WTC11 (cell line): Measurements from ENCODE around the gene PITPNM3.

Experiments
- ATF1 ChIP-seq: sonication (generic); formaldehyde crosslinking; IDR thresholded peaks from 2 replicates; pipeline ENCODE4 v1.8.1; 2023; ENCODE audit warnings: mild to moderate bottlenecking, moderate library complexity, missing genetic modification reagents
- CBFB ChIP-seq: sonication (generic); formaldehyde crosslinking; IDR thresholded peaks from 2 replicates; pipeline ENCODE4 v1.8.1; 2022; ENCODE audit warnings: mild to moderate bottlenecking, low read depth, missing genetic modification reagents
- CREM ChIP-seq: sonication (generic); formaldehyde crosslinking; IDR thresholded peaks from 2 replicates; pipeline ENCODE4 v1.8.1; 2022; ENCODE audit warnings: mild to moderate bottlenecking, missing genetic modification reagents, moderate library complexity
- ELF4 ChIP-seq: sonication (generic); formaldehyde crosslinking; IDR thresholded peaks from 2 replicates; pipeline ENCODE4 v1.8.1; 2022; ENCODE audit warnings: low read depth, mild to moderate bottlenecking, moderate library complexity, missing genetic modification reagents
- HMGXB4 ChIP-seq: sonication (generic); formaldehyde crosslinking; IDR thresholded peaks from 2 replicates; pipeline ENCODE4 v1.8.1; 2023; ENCODE audit warnings: mild to moderate bottlenecking, moderate library complexity, missing genetic modification reagents
- JUN ChIP-seq: sonication (generic); formaldehyde crosslinking; IDR thresholded peaks from 2 replicates; pipeline ENCODE4 v1.8.0; 2023; ENCODE audit warnings: mild to moderate bottlenecking, missing genetic modification reagents
- KAT7 ChIP-seq: sonication (generic); formaldehyde crosslinking; IDR thresholded peaks from 2 replicates; pipeline ENCODE4 v1.8.1; 2023; ENCODE audit warnings: missing genetic modification reagents, mild to moderate bottlenecking, borderline replicate concordance
- SP1 ChIP-seq: sonication (generic); formaldehyde crosslinking; conservative IDR thresholded peaks from 2 replicates; pipeline ENCODE4 v1.8.1; 2022; ENCODE audit warnings: missing genetic modification reagents
- USF2 ChIP-seq: sonication (generic); formaldehyde crosslinking; IDR thresholded peaks from 2 replicates; pipeline ENCODE4 v1.8.1; 2023; ENCODE audit warnings: mild to moderate bottlenecking, missing genetic modification reagents, moderate library complexity
- ZNF121 ChIP-seq: sonication (generic); formaldehyde crosslinking; IDR thresholded peaks from 2 replicates; pipeline ENCODE4 v1.8.0; 2023; ENCODE audit warnings: missing genetic modification reagents
- ZNF138 ChIP-seq: sonication (generic); formaldehyde crosslinking; conservative IDR thresholded peaks from 2 replicates; pipeline ENCODE4 v1.8.1; 2022; ENCODE audit warnings: mild to moderate bottlenecking, moderate library complexity, missing genetic modification reagents
- TF ChIP-seq, protein P1 (sequence below): fragments of 200-600 bp; IDR thresholded peaks from 2 replicates; pipeline ENCODE4 v1.8.0; 2022; ENCODE audit warnings: antibody characterized with exemption
- TF ChIP-seq, protein P2 (sequence below): sonication (generic); formaldehyde crosslinking; conservative IDR thresholded peaks from 2 replicates; pipeline ENCODE4 v1.8.1; 2022; ENCODE audit warnings: mild to moderate bottlenecking, missing genetic modification reagents
- TF ChIP-seq, protein P3 (sequence below): sonication (generic); formaldehyde crosslinking; IDR thresholded peaks from 2 replicates; pipeline ENCODE4 v1.8.0; 2023; ENCODE audit warnings: missing genetic modification reagents, mild to moderate bottlenecking, borderline replicate concordance

- no peak for TF ChIP-seq HMGXB4 (CRISPR knock-in tag)
- TF ChIP-seq CREM: no peak
- TF ChIP-seq KAT7 (CRISPR knock-in tag): no peak
- no peak for TF ChIP-seq SP1
- no peak for TF ChIP-seq ATF1
- TF ChIP-seq, protein P1, sequence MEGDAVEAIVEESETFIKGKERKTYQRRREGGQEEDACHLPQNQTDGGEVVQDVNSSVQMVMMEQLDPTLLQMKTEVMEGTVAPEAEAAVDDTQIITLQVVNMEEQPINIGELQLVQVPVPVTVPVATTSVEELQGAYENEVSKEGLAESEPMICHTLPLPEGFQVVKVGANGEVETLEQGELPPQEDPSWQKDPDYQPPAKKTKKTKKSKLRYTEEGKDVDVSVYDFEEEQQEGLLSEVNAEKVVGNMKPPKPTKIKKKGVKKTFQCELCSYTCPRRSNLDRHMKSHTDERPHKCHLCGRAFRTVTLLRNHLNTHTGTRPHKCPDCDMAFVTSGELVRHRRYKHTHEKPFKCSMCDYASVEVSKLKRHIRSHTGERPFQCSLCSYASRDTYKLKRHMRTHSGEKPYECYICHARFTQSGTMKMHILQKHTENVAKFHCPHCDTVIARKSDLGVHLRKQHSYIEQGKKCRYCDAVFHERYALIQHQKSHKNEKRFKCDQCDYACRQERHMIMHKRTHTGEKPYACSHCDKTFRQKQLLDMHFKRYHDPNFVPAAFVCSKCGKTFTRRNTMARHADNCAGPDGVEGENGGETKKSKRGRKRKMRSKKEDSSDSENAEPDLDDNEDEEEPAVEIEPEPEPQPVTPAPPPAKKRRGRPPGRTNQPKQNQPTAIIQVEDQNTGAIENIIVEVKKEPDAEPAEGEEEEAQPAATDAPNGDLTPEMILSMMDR: no peak
- TF ChIP-seq, protein P2, sequence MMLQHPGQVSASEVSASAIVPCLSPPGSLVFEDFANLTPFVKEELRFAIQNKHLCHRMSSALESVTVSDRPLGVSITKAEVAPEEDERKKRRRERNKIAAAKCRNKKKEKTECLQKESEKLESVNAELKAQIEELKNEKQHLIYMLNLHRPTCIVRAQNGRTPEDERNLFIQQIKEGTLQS: no peak
- no peak for TF ChIP-seq ZNF138 (CRISPR knock-in tag)
- TF ChIP-seq JUN (CRISPR knock-in tag): no peak
- TF ChIP-seq CBFB: no peak
- no peak for TF ChIP-seq ZNF121
- no peak for TF ChIP-seq USF2 (CRISPR knock-in tag)
- TF ChIP-seq, protein P3, sequence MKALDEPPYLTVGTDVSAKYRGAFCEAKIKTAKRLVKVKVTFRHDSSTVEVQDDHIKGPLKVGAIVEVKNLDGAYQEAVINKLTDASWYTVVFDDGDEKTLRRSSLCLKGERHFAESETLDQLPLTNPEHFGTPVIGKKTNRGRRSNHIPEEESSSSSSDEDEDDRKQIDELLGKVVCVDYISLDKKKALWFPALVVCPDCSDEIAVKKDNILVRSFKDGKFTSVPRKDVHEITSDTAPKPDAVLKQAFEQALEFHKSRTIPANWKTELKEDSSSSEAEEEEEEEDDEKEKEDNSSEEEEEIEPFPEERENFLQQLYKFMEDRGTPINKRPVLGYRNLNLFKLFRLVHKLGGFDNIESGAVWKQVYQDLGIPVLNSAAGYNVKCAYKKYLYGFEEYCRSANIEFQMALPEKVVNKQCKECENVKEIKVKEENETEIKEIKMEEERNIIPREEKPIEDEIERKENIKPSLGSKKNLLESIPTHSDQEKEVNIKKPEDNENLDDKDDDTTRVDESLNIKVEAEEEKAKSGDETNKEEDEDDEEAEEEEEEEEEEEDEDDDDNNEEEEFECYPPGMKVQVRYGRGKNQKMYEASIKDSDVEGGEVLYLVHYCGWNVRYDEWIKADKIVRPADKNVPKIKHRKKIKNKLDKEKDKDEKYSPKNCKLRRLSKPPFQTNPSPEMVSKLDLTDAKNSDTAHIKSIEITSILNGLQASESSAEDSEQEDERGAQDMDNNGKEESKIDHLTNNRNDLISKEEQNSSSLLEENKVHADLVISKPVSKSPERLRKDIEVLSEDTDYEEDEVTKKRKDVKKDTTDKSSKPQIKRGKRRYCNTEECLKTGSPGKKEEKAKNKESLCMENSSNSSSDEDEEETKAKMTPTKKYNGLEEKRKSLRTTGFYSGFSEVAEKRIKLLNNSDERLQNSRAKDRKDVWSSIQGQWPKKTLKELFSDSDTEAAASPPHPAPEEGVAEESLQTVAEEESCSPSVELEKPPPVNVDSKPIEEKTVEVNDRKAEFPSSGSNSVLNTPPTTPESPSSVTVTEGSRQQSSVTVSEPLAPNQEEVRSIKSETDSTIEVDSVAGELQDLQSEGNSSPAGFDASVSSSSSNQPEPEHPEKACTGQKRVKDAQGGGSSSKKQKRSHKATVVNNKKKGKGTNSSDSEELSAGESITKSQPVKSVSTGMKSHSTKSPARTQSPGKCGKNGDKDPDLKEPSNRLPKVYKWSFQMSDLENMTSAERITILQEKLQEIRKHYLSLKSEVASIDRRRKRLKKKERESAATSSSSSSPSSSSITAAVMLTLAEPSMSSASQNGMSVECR (CRISPR knock-in tag): no peak
- no peak for TF ChIP-seq ELF4 (CRISPR knock-in tag)
Observed at GRCh38 chr17:6491071-6491700, 65.2 kb downstream of the PITPNM3 start.
